CD4-positive, alpha-beta T cell treated with Interleukin-2 at 100 ng/mL for 4 hours (primary cell): Measurements from ENCODE around the gene RIMBP2.
"Not testable (repeated sequence)": the region's sequence is repeated elsewhere in the genome, so short reads cannot be mapped to it uniquely, and the experiment has no call there.

Experiments
- DNase-seq: peaks from one replicate; pipeline ENCODE4 v3.0.0-alpha.2; 2020; ENCODE audit warnings: low spot score

RIMBP2 gene

DNA sequence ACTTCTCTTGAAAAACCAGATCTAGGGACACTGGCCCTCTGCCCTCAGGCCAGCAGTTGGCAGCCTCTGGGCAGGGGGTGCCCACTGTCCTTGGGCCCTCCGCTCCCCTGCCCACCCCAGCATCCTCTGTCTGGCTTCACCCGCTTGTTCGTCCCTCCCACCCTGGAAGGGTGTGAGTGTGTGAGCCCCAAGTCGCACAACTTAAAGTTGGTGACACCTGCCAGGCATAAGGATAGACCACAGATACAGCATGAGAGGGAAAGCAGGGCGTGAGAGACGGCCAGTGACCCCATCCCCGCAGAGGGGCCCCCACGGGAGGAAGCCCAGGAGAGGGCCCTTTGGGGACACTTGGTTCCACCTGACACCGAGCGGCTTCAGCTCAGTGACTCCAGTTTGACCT is 23.5 kb upstream of the RIMBP2 start:
- DNase-seq: no peak

DNA sequence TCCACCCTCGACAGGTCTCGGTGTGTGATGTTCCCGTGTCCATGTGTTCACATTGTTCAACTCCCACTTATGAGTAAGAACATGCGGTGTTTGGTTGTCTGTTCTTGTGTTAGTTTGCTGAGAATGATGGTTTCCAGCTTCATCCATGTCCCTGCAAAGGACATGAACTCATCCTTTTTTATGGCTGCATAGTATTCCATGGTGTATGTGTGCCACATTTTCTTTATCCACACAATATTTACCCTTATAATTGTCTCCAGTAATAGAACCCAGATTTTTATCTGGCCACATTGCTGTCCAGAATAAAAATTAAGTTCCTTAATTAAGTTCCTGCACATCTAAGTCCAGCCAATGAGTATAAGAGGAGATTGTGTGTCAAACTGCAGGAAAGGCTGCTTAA is 22.3 kb upstream of the RIMBP2 start:
- DNase-seq: not testable (repeated sequence)

DNA sequence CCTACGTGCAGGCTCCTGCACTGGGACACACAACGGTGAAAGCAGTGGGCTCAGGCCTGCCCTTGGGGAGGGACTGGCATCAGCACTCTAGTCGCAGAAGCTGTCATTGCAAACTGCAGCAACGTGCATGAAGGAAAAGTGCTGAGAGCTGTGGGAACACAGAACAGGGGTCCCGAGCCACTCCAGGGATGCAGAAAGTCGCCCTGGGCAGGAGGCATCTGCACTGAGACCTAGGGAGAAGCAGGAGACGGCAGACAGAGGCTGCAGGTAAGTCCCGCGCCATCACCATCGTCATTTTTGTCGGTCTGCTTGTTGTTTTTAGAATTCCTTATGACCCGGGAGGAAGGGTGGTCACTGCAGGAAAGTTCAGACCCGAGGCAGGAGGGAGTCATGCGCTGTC is 21.6 kb upstream of the RIMBP2 start:
- DNase-seq: no peak

DNA sequence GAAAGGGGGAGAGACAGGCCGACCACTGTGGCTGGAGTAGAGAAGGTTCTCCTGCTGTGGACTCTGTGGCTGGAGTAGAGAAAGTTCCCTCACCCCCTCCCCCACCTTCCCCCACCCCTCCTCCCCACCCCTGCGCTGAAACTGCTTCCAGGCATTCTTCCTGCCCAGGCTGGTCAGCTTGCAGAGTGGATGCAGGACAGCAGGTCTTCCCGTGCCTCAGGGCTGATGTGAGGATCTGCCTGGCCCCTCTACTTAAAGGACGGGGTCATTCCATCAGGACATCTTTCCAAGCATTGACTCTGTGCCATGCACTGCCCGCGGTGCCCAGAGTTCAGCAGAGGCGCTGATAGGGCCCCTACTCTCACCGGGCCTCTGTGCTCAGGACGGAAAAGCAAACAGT is 13.2 kb upstream of the RIMBP2 start:
- DNase-seq: no peak

DNA sequence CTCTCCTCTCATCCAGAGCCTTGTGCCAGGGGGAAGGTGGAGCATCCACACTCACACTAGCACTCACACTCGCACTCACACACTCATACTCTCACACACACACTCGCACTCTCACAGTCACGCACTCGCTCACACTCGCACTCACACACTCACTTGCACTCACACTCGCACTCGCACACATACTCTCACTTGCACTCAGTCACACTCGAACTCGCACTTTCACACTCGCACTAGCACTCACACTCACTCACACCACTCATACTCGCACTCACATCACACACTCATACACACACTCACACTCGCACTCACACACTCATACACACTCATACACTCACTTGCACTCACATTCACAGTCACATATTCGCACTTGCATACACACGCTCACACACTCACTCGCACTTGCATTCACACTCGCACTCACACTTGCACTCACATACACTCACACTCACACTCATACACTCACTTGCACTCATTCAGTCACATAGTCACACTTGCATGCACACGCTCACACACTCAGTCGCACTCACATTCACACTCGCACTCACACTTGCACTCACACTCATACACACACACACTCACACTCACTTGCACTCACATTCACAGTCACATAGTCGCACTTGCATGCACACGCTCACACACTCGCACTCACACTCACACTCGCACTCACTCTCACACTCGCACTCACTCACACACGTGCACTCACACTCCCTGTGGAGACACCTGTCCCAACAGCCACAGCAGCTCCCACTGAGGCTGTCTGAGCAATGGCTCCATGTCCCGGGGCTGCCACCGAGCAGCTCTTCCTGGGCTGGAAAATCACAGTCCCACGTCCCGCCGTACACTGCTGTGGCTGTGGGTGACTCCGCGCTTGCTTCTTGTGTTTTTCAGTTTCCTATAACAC is 12.3 kb upstream of the RIMBP2 start:
- DNase-seq: no peak

DNA sequence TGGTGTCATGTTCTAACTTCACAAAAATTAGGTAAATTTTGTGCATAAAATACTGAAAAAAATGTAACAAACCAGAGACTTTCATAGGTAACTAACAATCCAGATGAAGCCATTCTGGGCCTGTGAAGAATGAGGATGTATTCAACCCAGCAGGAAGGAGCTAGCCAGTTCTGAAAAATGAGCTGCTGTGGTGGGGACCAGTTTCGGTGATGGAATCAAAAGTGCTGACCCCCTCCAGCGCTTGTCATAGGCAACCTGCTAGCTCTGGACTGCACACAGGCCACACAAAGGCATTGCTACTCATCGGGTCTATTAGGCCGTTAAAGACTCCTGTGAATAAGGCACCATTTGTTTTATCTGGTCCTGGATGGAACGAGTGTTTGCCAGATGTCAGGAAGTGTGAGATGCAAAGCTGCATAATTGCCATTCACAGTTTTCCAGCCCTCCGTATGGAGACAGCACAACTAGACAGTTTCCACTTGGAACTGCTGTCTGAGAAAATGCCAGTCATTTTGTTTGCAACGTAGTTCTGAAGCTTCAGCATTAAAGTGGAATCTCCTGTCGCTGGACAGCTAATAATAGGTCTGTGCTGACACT is 3.3 kb upstream of the RIMBP2 start:
- no peak for DNase-seq

DNA sequence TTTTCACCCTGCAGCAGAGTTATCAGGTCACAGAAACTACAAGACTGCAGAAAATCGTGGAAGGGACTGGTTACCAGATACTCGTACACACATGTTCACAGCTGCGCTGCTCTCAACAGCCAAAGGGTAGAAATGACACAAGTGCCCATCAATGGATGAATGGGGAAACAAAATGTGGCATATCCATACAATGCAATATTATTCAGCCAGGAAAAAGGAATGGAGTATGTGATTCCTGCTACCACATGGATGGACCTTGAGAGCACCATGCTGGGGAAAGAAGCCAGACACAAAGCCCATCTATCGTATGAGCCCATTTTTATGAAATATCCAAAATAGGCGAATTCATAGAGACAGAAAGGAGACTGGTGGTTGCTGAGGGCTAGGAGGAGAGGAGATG is 1.7 kb upstream of the RIMBP2 start:
- DNase-seq: no peak

DNA sequence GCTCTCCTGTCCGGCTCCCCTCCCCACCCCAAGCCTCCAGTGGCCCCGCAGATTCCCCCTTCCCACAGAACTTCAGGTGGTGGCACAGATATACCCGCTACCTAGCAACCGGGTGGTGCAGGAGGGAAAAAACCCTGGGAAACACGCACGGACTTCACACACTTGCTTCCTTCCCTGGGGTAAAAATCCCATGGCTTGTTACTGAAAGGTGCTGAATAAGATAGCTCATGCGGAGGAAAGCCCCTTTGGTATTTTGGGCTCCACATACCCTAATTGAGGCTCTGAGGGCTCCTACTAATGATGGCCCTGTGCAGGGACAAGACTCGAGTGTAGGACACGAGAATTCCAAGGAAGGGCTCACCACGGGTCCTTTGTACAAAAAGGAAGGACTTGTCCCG is 869 bp upstream of the RIMBP2 start:
- no peak for DNase-seq

DNA sequence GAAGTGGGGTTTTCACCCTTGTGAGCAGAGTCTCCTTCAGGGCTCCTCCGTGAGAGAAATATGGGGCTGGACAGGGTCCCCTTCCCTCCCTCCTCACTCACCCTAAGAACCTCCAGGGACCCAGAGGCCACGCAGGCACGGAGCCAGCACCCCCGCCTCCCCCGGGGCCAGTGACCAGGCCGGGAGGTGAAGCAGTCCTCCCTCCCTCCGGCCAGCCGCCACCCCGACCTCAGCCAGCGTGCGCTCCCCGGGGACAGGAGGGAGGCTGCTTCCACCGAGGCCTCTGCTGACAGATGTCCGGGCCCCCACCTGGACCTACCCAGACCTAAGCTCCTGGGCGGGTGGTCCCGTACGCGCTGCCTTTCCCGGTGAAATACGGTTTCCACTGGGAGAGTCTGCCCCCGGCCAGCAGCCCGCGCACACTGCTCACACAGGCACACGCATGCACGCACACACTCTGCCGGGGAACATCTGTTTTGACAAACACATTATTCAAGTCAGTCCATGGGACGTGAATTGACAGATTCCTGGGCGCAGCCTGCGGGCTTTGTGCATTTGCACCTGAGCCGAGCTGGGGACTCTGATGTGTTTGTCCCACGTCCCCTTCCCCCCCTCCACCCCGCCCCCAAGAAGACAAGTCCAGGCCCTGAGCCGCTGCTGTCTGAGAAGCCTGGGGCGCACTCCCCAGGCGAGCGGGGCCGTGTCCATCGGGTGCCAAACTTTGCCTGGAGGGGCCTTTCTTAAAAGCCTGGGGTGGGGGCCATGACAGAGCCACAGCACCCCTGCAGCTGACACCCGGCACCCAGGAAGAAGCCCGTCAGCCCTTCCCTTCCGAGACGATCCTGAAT is 725 bp downstream of the RIMBP2 start:
- DNase-seq: no peak

DNA sequence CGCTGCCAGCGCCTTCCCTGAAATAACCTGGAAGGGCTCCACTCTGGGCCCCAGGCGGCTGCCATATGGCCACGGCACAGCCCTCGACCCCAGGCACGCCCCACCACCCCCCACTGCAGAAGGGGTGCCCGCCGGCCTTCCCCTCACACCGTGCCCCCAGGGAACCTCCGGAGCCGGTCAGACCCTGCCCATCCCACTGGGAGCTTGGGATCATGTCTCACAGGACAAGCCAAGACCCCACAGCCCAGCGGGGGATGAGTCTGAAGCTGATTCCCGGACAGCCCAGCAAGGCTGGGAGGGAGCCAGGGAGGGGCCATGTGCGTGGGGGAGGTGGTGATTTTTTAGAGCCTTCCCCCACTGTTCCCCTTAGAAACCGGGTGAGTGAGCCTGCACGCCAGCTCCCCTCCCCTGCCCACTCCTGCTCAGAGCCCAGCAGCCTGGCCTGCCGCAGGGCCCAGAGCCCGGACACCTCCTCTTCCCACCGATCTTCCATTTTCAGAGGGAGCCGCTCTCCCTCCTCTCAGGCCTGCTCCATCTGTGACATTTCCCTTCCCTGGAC is 1.4 kb downstream of the RIMBP2 start:
- no peak for DNase-seq

DNA sequence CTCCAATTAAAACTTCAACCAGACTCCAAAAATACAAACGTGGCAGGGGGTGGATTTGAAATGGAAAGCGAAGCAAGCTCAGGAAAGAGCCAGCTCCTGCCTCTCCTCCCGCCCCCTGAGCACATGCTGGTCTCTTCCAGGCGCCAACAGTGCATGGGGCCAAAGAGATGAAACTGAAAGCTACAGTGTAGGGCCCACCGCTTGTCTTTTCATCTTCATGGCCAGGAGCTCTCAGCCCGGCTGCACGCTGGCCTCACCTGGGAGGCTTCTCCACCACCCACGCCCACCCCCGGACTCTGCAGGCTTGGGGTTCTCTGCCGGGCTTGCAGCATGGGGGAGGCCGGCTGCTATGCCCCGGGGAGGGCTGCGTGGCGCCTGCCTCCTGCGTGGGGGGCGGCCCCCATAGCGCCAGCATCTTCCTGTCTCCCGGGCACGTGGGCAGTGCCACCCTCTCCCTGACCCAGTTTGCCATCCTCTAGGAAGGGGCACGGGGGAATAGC is 2.0 kb downstream of the RIMBP2 start:
- no peak for DNase-seq

DNA sequence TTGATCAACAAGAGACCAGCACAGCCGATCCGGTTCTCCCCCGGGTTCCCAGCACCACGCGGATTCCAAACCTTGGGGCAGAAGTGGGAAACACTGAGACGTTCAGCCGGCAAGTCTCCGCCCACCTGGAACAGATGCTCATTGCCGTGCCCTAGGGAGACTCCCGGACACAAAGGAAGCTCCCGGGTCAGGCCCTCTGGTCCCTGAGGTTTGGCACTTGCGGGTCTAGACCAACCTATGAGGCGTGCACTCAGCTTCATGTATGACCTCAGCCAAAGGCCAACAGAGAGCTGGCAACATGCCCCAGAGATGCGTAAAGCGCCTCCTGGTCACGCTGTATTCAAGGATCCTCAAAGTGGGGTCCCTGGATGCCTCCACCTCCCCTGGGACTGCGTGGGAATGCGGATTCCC is 2.5 kb downstream of the RIMBP2 start:
- DNase-seq: no peak

DNA sequence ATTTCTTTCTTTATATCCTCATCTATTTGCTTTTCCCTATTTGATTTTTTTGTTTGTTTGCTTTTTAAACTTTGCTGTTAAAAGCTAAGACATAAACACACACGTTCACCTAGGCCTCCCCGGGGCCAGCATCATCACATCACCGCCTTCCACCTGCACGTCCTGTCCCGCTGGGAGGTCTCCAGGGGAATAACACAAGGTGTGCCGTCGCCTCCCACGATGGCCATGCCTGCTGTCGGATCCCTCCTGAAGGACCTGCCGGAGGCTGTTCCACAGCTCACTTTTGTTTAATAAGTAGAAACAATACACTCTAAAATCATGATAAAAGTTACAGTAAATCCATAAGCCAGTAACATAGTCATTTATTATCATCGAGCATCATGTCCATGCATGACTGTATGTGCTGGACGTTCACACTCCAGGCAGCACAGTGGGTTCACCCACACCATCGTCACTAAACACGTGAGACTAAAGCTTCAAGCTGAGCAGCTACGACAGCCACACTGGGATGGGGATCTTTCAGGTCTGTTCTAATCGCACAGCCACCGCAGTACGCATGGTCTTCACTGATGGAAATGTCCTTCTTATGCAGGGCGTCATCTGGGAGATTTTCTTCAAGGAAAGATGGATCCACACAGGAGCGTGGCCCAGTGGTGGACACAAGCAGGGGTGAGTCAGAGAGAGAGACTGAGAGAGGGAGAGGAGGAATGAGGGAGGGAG is 3.6 kb downstream of the RIMBP2 start:
- no peak for DNase-seq

DNA sequence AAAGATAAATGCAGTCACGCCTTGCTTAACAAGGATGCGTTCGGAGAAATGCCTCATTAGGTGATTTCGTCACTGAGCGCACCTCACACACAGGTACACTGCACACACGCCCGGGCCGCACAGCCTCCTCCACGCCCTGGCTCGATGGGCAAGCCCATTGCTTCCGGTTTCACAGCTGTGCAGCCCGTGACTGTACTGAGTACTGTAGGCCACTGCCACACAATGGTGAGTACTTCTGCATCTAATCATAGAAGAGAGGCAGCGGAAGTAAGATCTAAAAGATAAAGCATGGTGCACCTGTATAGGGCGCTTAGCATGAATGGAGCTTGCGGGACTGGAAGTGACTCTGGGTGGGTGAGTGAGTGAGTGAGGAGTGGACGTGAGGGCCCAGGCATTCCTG is 4.3 kb downstream of the RIMBP2 start:
- DNase-seq: no peak

DNA sequence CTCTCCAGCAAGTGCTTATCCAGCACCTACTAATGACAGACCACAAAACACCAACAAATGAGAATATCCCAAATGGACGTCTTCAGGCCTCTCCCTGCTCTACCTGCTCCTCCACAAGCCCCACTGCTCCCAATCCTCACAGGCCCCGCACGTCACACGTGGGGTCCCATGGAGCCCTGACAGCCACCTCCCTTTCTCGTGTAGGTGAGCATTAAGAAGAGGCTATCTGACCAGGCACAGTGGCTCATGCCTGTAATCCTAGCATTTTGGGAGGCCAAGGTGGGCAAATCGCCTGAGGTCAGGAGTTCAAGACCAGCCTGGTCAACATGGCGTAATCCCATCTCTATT is 5.4 kb downstream of the RIMBP2 start:
- DNase-seq: no peak

DNA sequence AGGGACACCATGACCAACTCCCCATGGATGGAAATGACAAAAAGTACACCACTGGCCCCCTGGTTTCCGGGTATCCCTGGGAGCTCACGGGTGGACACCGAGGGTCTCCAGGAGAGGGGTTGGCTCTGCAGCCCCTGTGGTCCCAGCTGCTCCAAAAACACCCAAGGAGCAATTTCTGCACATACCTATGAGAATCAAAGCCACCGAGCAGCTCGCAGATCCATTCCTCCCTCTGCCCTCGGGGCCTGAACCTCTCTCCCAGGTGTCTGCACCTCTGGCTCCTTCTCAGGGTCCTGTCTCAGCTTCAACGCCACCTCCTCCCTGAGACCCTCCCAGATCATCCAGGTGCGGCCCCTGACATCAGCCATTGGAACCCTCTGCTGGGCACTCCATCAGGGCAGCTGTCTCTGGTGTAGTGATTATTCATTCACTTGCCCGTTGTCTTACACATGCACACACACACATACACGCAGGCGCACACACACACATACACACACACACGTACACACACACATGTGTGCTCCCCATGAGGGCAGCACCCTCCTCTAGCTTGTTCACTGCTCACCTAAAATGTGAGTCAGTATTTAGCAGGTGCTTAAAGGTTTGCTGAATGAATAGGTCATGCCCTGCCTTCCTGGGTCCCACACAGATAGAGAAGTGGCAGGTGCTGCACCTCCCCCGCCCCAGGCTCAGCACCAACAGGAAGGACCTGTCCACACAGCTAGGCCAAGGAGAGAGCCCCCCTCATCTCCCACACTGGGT is 5.9 kb downstream of the RIMBP2 start:
- DNase-seq: no peak

DNA sequence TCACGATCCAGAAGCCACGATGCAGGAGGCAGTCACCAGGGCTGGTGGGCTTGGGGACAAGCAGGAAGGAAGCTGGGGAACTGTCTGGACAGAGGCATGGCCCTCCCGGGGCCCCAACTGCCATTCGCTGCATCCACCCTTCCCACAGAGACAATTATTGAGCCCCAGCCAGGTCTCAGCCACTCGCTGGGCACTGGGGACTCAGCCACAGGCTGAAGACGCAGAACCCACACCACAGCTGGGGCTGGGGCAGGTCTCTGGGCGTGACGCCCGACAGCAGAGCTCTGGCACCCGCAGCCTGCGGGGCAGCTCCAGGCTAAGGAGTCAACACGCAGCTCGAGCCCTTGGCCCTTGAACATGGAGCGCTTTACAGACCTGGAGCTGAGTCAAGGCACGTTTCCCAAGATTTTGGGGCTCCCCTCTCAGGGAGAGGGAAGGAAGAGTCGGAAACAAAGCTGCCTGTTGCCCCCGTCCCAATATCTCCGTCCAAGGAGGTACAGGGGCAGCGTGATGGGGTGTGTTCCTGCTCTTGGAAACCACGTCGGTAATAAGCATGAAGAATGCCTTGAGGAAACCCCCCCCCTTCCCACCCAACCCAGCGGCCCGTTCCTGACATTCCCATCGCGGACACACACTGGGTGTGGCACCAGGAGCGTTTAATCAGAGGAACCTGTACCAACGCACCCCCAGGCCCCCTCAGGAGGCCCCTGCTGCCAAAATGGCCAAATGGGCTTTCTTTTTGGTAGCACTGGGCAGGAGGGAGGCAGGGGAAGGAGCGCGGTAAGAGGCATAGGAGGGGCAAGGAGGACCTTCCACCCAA is 6.7 kb downstream of the RIMBP2 start:
- no peak for DNase-seq

DNA sequence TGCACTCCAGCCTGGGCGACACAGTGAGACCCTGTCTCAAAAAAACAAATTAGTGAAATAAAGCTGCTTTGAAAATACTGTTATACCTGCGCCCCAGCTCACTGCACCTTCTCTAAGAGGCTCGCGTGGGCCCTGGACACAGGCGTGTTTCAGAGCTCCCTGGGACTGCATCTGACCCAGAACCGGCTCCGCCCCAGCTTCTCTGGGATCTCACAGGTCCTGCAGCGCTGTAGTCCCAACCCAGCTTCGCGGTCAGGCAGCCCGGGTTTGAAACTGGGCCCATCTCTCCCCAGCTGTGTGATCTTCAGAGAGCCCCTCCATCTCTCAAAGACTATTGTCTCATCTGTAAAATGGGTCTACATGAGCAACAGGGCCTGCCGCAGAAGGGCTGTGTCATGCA is 7.5 kb downstream of the RIMBP2 start:
- DNase-seq: no peak

DNA sequence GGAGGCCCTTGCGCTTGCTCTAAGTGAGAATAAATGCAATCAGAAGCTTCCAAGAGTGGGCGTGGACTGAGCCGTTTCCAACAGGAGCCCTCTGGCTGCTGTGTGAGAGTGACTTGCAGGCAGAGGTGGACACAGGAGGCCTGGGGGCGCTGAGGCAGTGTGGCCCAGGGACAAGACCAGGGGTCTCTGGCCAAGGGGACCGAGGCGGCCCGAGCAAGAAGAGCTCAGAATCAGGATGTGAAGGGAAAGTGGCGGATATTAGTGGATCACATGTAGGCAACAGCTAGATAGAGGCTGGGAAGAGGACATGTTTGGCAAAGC is 8.6 kb downstream of the RIMBP2 start:
- no peak for DNase-seq

DNA sequence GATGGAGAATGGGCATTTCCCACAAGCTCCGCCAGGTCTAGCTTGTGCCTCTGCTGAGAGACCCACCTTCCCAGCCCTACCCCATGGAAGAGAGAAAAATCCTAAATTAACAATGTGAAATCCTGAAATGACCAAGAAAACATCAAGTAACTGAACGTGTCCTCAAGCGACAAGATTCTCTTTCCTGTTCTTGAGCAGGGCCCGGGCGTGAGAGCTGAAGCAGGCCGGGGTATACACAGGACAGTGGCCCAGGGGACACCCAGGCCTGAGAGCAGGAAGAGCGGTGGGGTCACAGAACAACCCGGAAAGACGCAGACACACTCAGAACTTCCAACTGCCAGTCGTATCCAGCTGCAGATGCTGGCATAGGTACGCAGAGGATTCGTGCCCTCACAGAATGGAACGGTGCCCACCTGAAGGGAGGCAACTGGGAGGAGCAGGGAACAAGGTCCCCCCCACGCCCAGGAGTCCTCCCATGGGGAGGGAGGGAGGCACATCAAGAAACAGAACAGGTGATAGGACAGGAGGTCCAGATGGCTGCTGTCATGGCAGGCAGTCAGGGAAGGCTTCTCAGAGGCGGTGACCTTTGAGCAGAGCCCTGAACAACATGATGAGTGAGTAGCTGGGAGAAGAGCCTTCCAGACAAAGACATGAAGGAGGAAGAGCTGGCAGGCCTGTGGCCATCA is 9.1 kb downstream of the RIMBP2 start:
- DNase-seq: no peak
